Epithelial cell of esophagus (primary cell): Measurements from ENCODE around the gene MCTP1.

ENCODE experiments used
- DNase-seq: peaks from one replicate; pipeline ENCODE4 v3.0.0; 2010; ENCODE audit warnings: low read depth
- H3K4me3 ChIP-seq: 2 replicates; pipeline ENCODE4 v1.5.1; 2011; ENCODE audit warnings: mild to moderate bottlenecking, low read length, control low read depth
- TF ChIP-seq, protein P1 (sequence below): IDR thresholded peaks from 2 replicates; pipeline ENCODE4 v1.5.1; 2011; ENCODE audit warnings: low read depth, mild to moderate bottlenecking, low read length, control low read depth, inconsistent platforms; ENCODE audit not compliant: insufficient read depth; ENCODE audit errors: missing control alignments

Gene MCTP1

DNA sequence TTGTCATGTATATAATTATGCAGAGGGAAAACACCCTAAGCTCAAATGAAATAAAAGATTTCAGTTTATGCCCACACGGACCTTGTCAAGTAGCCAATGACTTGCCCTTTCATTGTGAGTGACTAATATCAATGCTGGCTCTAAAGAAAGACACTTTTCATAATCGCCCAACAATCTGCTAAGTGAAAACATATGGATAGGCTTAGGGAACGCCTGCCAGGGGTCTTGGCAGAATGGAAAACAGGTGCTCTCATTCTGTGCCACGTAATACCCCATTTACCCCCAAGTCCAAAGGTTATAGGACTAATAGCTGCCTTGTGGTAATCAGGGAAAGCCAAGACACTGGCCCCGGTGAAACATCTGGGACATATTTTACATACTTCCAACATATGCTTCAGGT lies 508.7 kb downstream of the MCTP1 start:
- TF ChIP-seq, protein P1, sequence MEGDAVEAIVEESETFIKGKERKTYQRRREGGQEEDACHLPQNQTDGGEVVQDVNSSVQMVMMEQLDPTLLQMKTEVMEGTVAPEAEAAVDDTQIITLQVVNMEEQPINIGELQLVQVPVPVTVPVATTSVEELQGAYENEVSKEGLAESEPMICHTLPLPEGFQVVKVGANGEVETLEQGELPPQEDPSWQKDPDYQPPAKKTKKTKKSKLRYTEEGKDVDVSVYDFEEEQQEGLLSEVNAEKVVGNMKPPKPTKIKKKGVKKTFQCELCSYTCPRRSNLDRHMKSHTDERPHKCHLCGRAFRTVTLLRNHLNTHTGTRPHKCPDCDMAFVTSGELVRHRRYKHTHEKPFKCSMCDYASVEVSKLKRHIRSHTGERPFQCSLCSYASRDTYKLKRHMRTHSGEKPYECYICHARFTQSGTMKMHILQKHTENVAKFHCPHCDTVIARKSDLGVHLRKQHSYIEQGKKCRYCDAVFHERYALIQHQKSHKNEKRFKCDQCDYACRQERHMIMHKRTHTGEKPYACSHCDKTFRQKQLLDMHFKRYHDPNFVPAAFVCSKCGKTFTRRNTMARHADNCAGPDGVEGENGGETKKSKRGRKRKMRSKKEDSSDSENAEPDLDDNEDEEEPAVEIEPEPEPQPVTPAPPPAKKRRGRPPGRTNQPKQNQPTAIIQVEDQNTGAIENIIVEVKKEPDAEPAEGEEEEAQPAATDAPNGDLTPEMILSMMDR, result no peak
- peak; percentile 2 for DNase-seq
- no peak overlapping the region for H3K4me3 ChIP-seq

DNA sequence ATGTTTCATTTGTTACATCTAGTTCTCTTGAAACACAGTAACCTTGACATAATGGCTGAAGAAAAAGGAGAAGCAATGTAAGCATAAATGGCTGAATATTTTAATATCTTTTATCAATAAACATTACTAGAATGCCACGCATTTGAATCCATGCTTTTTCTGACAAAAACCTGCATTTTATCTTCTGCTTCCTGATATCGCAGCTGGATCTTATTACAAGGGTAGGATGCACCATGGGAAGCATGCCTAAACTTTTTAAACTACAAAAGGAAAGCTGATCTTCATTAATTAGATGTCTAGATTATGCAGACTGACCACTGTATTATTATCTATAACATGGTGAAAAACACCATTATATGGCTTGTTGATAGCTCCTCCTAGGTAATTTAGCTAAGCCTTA lies 509.8 kb downstream of the MCTP1 start:
- H3K4me3 ChIP-seq, result no peak overlapping the region
- no peak for DNase-seq
- TF ChIP-seq, protein P1, result no peak

DNA sequence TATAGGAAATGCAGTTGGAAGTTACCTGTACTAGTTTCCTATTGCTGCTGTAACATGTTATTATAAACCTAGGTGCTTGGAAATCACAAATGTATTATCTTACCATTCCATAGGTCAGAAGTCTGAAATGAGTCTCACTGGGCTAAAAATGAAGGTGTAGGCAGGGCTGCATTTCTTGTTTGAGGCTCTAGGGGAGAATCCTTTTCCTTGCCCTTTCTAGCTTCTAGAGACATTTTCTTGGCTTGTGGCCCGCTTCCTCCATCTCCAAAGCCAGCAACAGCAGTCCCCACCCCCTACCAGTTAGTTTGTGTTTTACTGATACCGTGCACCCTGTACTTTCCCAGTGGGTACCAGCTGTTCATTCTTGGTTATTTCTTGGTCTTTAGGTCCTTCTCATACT lies 513.2 kb downstream of the MCTP1 start:
- no peak for DNase-seq
- no peak overlapping the region for H3K4me3 ChIP-seq
- TF ChIP-seq, protein P1, result no peak

DNA sequence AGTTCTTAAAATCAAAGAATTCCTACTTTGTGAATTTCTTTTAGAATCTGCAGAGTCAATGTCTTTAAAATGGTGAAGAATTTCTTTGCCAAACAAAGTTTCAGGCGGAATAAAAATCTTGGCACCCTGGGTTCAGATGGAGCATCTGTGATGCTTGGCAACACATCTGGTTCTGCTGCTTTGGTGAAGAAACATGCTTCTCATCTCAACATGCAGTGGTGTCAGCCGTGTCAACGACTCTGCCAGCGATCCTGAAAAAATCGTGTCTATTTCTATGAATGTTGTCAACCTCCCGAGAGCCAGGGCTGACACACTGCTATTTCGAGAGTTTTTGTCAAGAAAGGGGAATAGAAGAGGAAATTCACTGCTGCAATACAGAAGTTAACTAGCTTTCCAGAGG lies 514.9 kb downstream of the MCTP1 start:
- TF ChIP-seq, protein P1, result no peak
- no peak for DNase-seq
- H3K4me3 ChIP-seq, result no peak overlapping the region

DNA sequence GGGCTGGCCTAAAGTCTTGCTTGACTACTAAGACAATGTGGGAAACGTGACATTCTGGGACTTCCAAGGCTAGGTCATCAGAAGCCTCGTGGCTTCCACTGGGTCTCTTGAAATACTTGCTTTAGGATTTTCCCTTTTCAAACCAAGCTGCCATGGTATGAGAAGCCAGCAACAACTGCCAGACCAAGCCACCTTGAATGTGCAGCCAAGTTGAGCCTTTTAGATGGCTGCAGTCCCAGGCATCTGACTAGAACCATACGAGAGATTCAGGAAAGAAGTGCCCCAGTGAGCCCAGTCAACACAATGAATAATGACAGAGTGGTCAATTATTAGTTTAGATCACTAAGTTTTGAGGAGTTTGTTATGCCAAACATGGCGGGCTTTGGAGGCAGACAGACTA lies 523.1 kb downstream of the MCTP1 start:
- H3K4me3 ChIP-seq, result no peak overlapping the region
- no peak for DNase-seq
- TF ChIP-seq, protein P1, result no peak

DNA sequence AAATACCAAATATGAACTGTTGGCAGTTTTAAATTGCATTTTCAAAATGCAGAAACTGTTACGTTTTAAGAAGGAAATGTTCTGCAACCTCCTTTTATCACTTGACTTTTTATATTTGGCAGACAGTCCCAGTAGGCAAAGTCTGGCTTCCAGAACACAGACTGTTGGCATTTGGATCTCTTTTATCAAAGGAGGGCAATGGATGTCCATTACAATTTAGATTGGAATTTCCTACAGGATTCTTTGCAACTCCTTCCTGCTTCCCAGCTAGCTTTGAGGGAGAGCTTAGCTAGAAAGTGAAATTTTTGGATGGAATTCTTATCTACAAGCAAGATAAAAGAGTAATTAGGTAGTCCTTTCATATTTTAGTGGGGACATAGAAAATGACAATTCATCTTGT lies 523.8 kb downstream of the MCTP1 start:
- no peak overlapping the region for H3K4me3 ChIP-seq
- no peak for DNase-seq
- TF ChIP-seq, protein P1, result no peak

DNA sequence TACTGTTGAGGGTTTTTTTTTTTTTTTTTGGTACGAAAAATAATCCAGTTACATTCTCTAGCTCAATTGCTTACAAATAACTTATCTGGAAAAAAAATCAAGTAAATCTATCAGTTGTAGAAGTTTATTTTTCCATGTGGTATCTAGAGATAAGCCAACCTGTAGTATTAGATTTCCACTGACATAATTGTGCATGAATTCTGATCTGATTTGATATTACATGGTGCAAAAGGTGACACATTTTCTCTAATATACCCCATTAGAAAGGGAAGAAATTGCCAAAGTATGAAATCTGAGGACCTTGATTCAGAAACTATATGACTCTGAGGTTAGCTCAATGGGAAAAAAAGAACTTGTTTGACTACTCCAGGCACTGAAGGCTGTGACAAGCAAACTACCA lies 524.9 kb downstream of the MCTP1 start:
- TF ChIP-seq, protein P1, result no peak
- no peak overlapping the region for H3K4me3 ChIP-seq
- no peak for DNase-seq
